DMS153 treated with DMSO at 0.1 percent for 48 hours (cell line): Measurements from ENCODE around the gene E2F1.
"Not testable (repeated sequence)": the region's sequence is repeated elsewhere in the genome, so short reads cannot be mapped to it uniquely, and the experiment has no call there.

ENCODE experiments used
- DNase-seq: peaks from one replicate; lab custom pipeline; 2025; ENCODE audit not compliant: unreplicated experiment; lab: John Stamatoyannopoulos, UW

The E2F1 gene

DNA sequence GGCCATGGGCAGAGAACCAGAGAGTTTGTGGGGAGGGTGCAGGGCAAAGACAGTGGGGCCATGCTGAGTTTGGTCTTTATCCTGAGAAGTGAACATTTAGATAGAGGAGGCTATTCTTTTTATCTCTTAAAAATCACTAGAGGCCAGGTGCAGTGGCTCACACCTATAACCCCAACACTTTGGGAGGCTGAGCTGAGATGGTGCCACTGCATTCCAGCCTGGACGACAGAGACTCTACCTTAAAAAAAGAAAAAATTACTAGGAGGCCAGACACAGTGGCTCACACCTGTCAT is 25.2 kb upstream of the E2F1 start:
- no peak for DNase-seq

DNA sequence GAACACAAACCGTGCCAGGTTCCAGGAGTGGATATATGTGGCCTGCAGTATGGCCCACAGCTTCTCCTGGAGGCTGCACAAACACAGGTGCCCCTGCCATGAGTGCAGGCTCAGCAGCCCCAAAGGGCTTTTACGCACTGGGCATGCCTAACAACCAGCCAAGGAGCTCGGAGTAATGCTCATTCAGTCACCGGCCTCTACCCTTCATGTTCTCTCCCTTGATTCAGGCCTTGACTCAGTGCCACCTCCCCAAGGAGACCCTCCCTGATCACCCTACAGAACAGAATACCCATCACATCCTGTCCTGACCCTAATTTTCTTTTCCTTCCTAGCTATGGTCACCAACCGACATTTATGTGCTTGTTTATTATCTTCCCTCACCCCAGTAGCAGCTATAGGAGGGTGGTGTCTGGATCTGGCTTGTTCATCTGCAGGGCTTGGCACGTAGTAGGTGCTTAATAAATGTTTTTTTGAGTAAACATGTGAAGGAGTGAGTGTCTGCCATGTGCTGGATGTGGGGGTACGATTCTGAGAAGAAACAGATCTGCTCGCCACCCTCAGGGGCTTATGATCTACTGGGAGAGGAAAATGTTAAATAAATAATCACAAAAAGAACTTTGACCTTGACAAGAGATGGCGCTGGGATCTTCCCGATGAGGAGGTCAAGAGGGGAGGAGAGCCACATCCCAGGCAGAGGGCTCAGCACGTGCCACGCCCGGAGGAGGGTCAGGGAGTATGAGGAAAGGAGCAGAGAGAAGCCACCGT is 24.7 kb upstream of the E2F1 start:
- DNase-seq, result no peak

DNA sequence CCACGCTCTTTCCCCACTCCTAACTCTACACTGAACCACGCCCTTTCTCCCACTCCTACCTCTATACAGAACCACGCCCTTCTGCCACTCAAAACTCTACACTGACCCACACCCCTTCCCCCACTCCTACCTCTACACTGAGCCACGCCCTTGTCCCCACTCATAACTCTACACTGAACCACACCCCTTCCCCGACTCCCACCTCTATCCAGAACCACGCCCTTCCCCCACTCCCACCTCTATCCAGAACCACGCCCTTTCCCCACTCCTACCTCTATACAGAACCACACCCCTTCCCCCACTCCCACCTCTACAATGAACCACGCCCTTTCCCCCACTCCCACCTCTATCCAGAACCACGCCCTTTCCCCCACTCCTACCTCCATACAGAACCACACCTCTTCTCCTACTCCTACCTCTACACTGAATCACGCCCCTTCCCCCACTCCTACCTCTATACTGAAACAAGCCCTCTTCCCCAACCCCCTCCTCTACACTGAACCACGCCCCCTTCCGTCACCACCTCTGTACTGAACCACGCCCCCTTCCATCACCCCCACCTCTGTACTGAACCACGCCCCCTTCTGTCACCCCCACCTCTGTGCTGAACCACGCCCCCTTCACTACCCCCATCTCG is 23.8 kb upstream of the E2F1 start:
- no peak for DNase-seq

DNA sequence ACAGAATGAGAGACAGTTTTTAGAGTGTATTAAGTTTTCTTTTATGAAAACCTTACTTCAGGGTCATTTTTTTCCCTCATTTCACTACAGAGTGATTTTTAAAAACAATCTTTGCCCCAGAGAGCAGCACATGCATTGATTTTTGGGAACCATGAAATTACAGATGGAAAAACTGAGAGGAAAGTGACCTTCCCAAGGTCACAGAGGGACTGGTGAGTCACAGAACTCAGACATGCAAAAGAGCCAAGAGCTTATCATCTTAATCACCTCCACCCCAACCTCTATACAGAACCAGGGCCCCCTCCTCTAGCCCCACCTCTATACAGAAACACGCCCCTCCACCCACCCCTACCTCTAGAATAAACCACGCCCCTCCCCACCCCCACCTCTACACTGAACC is 23.2 kb upstream of the E2F1 start:
- no peak for DNase-seq

DNA sequence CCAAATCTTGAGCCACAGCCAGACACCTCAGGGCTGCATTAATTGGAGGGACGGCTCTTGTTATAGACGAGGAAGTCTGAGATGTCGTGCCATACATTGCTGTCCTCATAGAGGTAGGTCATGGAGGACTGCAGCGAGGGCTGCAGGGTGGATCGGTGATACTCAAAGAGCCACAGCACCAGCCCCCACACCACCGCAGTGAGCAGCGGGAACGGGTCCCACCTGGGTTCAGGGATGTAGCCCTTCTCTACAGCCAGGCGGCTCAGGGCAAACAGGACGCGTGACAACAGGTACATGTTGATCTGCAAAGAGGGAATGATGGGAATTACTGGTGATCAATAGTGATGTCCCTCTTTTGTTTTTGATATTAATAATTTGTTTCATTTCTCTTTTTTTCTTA is 21.5 kb upstream of the E2F1 start:
- DNase-seq, result no peak

DNA sequence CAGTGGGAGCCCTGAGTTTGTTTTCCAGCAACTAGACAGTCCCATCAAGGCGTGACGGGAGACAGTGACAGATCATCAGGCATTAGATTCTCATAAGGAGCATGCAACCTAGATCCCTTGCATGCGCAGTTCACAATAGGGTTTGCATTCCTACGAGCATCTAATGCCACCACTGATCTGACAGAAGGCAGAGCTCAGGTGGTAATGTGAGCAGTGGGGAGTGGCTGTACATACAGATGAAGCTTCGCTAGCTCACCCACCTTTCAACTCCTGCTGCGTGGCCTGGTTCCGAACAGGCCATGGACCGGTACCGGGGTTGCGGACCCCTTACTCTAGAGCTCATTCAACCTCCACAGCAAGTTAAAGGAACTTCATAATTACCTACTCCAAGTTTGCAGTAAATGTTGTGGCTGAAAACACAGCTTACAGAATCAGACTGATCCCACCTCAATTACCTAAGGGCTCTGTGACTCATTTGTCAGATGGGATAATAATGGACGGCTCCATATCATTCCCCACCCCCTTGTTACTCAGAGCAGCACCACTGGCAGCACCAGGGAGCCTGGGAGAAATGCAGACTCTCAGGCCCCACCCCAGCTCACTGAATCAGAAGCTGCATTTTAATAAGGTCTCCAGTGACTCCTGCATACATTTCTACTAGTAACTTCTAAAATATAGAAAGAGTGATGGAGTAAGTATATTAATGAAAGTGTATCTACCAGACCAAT is 18.2 kb upstream of the E2F1 start:
- no peak for DNase-seq

DNA sequence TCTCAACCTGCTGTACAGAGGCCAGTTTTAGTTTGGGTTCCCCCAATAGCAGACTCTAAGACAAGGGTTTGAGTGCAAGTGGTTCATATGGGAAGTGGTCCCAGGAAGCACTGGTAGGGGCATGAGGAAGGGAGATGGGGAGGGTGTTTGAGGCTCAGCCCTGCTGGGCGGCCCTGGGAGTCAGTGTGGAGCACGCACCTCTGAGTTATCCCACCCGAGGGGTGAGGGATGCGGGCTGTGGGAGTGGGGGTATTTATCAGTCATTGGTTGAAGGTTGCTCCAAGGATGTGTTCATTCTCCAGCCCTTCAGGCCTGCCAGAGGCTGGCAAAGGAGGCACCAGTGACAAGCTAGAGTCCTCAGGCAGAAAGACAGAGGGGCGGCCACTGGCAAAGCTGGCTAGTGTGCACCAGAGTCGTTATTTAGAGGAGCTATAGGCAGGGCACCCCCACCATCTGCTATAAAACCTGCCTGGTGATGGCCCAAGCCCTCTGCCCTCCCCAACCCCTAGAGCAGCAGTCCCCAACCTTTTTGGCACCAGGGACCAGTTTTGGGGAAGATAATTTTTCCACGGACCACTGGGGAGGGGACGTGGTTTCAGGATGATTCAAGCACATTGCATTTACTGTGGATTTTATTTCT is 17.4 kb upstream of the E2F1 start:
- no peak for DNase-seq

DNA sequence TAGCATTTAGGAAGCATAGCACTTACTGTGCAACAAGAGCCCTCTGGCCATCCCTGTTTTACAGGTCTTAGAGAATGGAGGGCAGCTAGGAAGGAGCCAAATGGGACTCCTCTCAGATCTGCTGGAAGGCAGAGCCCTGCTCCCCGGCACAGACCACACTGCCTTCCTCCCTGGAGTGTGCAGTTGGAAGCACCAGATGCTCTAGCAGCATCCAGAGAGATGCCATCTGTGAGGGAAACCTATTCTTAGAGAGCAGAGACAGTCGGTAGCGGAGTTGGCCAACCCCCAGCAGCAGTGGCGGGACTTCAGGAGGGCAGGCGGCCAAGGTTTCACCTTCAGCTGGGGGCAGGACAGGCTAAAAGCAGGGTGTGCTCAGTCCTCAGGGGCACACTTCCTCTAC is 16.7 kb upstream of the E2F1 start:
- DNase-seq, result no peak

DNA sequence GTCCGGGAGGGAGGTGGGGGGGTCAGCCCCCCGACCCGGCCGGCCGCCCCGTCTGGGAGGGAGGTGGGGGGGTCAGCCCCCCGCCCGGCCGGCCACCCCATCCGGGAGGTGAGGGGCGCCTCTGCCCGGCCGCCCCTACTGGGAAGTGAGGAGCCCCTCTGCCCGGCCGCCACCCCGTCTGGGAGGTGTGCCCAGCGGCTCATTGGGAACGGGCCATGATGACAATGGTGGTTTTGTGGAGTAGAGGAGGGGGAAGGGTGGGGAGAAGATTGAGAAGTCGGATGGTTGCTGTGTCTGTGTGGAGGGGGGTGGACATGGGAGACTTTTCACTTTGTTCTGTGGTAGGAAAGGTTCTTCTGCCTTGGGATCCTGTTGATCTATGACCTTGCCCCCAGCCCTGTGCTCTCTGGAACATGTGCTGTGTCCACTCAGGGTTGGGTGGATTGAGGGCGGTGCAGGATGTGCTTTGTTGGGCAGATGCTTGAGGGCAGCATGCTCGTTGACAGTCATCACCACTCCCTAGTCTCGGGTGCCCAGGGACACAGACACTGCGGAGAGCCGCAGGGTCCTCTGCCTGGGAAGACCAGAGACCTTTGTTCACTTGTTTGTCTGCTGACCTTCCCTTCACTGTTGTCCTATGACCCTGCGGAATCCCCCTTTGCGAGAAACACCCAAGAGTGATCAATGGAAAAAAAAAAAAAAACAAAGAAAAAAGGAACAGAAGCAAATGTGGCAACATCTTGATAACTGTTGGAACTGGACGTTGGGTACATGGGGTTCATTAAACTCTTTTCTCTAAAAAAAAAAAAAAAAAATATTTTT is 15.7 kb upstream of the E2F1 start:
- no peak for DNase-seq

DNA sequence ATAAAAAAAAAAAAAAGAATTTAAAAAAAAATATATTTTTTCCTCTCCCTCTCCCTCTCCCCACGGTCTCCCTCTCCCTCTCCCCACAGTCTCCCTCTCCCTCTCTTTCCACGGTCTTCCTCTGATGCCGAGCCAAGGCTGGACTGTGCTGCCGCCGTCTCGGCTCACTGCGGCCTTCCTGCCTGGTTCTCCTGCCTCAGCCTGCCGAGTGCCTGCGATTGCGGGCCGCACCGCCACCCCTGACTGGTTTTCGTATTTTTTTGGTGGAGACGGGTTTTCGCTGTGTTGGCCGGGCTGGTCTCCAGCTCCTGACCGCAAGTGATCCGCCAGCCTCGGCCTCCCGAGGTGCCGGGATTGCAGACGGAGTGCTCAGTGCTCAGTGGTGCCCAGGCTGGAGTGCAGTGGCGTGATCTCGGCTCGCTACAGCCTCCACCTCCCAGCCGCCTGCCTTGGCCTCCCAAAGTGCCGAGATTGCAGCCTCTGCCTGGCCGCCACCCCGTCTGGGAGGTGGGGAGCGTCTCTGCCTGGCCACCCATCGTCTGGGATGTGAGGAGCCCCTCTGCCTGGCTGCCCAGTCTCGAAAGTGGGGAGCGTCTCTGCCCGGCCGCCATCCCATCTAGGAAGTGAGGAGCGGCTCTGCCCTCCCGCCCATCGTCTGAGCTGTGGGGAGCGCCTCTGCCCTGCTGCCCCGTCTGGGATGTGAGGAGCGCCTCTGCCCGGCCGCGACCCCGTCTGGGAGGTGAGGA is 14.7 kb upstream of the E2F1 start:
- not testable (repeated sequence) for DNase-seq

DNA sequence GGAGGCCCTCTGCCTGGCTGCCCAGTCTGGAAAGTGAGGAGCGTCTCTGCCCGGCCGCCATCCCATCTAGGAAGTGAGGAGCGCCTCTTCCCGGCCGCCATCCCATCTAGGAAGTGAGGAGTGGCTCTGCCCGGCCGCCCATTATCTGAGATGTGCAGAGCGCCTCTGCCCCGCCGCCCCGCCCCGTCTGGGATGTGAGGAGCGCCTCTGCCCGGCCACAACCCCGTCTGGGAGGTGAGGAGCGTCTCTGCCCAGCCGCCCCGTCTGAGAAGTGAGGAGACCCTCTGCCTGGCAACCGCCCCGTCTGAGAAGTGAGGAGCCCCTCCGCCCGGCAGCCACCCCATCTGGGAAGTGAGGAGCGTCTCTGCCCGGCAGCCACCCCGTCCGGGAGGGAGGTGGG is 12.8 kb upstream of the E2F1 start:
- not testable (repeated sequence) for DNase-seq

DNA sequence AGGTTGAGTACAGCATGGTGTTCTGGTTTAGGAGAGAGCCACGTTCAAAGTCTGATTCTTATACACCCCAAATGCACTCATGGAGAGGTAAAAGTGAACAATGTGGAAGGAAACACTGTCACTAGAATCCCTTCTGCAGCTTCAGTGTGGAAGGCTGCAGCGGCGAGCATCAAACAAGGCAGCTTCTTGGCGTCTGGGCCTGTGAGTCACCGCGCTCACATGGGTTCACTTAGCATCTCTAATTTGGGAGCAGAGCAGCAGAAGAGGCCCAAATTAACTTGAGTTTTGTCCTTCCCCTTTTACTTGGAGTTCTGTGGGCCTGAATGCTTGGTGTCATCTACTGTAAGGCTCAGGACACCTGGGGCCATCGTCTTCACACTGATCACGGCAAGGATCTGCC is 10.9 kb upstream of the E2F1 start:
- DNase-seq, result no peak

DNA sequence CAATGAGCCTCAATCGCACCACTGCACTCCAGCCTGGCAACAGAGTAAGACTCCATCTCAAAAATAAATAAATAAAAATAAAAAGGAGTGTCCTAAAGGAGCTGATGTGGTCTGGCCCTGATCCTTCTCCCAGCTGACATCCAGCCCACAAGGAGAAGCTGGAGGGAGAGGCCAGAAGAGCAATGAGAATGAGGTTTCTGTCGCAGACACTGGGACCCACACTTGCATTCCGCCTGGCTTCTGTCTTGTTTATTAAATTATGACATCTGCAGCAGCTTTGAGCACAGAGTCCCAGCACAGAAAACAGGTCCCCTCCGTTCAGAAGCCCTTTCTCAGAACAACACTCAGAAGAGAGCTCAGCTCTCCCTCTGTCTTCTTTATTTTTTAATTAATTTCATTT is 10.3 kb upstream of the E2F1 start:
- DNase-seq, result no peak

DNA sequence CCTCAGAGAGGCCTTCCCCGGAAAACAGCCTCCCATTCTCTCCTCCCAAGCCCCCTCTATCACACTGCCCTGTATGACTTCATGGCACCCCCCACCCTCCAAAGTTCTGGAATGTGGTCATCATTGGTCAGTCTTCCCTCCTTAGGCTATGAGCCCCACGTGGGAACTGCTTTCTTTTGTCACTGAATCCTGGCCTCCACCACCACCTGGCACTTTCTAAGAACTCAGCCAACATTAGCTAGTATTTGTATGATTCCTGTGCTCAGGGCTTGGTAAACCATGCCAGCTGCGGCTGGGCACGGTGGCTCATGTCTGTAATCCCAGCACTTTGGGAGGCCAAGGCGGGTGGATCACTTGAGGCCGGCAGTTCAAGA is 8.4 kb upstream of the E2F1 start:
- no peak for DNase-seq

DNA sequence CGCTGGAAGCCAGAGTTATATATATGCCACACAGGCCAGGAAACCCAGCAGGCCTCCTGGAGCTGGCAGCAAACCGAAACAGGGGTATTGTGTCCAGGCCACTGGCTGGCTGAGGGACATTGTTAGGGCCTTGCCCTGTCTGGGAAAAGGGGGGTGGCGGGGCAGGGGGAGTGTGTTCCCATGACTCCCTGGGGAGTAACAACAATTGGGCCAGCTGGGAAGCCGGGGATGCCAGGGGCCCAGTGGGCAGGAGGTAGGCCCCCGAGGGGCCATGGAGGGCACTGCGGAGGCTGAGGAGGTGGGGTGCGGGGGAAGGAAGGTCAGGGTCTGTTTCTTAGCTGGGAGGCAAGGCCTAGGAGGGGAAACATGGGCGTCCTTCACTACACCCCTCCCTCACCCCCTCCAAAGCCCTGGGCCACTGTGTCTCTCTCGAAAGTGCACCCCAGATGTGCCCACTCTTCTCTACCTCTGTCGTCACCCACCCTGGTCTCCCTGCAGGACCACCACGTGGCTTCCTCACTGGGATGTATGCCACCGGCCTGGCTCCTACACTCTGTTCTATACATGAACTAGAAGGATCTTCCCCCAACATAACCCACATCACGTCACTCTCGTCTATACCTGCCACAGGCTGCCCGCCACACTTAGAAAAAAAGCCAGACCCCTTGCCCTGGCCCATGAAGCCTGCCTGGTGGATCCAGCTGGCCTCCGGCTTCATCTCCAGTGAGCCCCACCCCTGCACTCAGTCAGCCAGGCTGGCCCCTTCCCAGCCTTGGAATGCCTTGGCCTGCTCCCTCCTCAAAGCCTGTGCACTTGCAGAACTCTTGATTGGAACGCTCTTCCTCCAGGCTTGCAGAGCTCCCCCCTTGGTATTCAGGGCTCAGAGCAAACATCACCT is 7.8 kb upstream of the E2F1 start:
- no peak for DNase-seq

DNA sequence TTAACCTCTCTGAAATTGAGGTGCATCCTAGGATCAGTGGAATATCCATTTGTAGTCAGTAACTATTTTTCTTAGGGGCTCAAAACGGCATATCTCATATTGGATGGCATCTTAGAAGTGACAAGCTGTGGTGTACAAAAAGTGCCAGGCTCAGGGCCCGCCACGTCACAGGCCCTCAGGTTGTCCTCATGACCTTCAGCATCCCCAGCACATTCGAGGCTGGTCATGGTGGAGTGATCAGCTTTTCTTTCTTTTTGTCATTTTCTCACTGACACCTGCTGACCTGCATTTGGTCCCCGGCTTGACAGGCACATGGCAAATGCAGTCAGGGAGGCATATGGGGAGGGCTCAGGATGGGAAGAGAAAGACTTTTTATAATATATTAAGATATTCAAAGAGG is 7.1 kb upstream of the E2F1 start:
- no peak for DNase-seq

DNA sequence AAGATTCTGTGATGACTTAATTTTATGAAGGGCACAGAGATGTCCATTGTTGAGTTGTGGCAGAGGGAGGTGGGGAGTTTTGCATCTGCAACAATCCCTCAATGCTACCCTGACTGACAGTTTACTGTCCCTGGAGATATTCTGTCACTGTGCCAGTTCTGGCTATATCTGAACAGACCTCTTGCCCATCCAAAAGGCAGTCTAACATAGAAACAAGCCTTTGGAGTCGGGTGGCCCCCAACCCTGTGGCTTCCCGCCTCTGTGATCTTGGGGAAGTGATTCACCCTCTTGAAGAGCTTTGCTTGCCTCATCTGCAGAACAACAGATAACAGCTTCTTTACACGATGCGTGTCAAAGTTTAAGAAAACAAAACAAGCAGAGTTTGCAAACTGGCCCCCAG is 3.8 kb upstream of the E2F1 start:
- DNase-seq, result no peak

DNA sequence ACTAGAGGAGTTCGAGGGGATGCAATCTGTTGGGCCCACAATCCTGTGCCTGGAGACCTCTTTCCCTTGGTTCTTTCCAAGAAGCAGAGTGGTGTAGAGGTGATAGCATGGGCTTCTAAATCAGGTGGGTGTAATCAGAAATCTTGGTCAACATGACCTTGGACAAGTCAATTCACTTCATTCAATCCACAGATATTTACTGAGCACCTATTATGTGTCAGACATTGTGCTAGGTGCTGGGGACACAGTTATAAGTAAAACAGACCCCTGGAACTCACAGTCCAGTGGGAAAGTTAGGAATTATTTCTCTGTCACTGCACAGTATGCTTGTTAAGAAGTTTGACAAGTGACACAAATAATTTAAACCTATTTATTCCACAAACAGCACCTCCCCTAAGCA is 3.3 kb upstream of the E2F1 start:
- no peak for DNase-seq

DNA sequence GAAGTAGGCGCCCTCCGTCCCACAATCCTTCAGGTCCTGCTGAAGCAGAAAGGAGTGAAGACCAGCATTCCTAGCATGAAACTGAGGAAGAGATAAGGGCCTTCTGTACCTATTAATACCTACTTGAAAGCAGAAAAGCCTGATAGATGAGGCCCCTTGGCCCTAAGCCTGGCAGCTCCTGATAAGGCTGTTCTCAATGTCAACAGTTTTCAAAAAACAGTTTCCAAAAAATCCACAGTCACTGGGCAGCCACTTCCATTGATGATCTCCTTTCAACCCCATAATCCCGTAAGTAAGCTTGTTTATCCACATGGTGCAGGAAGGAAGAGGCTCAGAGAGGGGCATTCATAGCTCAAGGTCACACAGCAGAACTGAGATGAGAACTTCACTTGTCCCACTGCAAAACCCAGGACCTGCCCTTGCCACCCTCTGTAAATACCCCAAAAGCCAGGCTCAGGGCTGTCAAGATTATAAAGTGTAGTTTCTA is 2.8 kb upstream of the E2F1 start:
- DNase-seq, result no peak
